Measurements from ENCODE around the gene FKBP2. TPM values are rescaled to one million over a fixed set of nuclear protein-coding genes. Genes with fewer than 3 reads are reported as not detected.

Gene FKBP2
- total and polyA plus RNA-seq, 2 of the 13 experiments (the other 11 are each of a cell fraction or from before 2014, with no cell fraction given), result 30.1 to 53.3 TPM

DNA sequence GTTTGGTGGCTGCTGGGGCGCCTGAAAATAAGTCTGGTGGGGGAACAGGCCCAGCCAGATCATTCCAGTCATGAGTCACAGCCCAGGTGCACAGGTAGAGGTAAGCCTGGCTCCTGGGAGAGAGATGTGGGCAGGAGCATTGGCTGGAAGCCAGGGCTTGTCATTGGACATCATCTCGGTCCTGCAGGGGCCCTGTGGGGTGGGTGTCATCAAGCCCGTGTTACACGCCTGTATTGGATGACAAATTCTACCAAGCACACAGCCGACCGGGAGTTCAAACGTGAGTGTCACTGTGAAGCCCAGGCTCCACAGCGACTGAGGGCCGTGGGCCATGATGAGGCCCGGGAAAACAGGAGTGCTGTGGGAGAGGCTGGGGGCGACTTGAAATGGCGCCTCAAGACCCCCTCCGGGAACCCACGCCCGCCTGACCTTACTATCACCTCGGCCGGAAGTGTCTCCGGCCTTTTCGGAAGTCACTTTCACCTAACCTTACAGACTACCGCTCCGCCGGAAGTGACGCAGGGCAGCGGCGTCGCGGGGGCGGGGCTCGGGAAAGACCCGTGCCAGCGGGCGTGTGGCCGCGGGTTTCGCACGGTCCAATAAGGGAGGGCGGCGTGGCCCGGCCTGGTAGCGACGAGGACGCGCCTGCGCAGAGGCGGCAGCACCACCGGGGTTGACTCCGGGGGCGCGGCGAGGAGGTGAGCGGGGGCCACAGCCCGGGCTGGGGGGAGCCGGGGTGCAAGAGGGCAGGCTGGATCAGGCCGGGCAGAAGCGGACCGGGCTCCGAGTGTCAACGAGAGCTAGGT, at the start of gene FKBP2 (continued):
- TF ChIP-seq, protein P1, sequence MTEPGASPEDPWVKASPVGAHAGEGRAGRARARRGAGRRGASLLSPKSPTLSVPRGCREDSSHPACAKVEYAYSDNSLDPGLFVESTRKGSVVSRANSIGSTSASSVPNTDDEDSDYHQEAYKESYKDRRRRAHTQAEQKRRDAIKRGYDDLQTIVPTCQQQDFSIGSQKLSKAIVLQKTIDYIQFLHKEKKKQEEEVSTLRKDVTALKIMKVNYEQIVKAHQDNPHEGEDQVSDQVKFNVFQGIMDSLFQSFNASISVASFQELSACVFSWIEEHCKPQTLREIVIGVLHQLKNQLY (CRISPR knock-in tag; IDR thresholded peaks at IDR 0.05), result no peak
- TF ChIP-seq RFXAP (CRISPR knock-in tag; IDR thresholded peaks at IDR 0.05; ENCODE audit: borderline replicate concordance) (peak; percentile 64; the same call in 1 of the 2 replicates), RCOR2 (CRISPR knock-in tag; IDR thresholded peaks at IDR 0.05) (no peak), IRF2 (CRISPR knock-in tag; IDR thresholded peaks at IDR 0.05) (peak; percentile 56; the same call in 1 of the 2 replicates), NRL (CRISPR knock-in tag; IDR thresholded peaks at IDR 0.05; ENCODE audit: borderline replicate concordance) (0 out of 2 replicates have a peak, but pooled peaks have one; percentile 51), SMAD3 (CRISPR knock-in tag; IDR thresholded peaks at IDR 0.05) (peak; percentile 35; the same call in 1 of the 2 replicates), DNMT3B (CRISPR knock-in tag; conservative IDR thresholded peaks at IDR 0.05) (no peak), MEIS2 (CRISPR knock-in tag; IDR thresholded peaks at IDR 0.05) (peak; percentile 42; the same call in 1 of the 2 replicates), FOXA3 (CRISPR knock-in tag; IDR thresholded peaks at IDR 0.05) (no peak), FOXK2 (IDR thresholded peaks at IDR 0.05) (no peak), ZNF549 (CRISPR knock-in tag; IDR thresholded peaks at IDR 0.05) (0 out of 2 replicates have a peak, but pooled peaks have one; percentile 53), SIX1 (CRISPR knock-in tag; IDR thresholded peaks at IDR 0.05; ENCODE audit: borderline replicate concordance) (peak; percentile 59; the same call in 1 of the 2 replicates)
- TF ChIP-seq, protein P2, sequence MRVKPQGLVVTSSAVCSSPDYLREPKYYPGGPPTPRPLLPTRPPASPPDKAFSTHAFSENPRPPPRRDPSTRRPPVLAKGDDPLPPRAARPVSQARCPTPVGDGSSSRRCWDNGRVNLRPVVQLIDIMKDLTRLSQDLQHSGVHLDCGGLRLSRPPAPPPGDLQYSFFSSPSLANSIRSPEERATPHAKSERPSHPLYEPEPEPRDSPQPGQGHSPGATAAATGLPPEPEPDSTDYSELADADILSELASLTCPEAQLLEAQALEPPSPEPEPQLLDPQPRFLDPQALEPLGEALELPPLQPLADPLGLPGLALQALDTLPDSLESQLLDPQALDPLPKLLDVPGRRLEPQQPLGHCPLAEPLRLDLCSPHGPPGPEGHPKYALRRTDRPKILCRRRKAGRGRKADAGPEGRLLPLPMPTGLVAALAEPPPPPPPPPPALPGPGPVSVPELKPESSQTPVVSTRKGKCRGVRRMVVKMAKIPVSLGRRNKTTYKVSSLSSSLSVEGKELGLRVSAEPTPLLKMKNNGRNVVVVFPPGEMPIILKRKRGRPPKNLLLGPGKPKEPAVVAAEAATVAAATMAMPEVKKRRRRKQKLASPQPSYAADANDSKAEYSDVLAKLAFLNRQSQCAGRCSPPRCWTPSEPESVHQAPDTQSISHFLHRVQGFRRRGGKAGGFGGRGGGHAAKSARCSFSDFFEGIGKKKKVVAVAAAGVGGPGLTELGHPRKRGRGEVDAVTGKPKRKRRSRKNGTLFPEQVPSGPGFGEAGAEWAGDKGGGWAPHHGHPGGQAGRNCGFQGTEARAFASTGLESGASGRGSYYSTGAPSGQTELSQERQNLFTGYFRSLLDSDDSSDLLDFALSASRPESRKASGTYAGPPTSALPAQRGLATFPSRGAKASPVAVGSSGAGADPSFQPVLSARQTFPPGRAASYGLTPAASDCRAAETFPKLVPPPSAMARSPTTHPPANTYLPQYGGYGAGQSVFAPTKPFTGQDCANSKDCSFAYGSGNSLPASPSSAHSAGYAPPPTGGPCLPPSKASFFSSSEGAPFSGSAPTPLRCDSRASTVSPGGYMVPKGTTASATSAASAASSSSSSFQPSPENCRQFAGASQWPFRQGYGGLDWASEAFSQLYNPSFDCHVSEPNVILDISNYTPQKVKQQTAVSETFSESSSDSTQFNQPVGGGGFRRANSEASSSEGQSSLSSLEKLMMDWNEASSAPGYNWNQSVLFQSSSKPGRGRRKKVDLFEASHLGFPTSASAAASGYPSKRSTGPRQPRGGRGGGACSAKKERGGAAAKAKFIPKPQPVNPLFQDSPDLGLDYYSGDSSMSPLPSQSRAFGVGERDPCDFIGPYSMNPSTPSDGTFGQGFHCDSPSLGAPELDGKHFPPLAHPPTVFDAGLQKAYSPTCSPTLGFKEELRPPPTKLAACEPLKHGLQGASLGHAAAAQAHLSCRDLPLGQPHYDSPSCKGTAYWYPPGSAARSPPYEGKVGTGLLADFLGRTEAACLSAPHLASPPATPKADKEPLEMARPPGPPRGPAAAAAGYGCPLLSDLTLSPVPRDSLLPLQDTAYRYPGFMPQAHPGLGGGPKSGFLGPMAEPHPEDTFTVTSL (CRISPR knock-in tag; IDR thresholded peaks at IDR 0.05; ENCODE audit: borderline replicate concordance), result peak; percentile 63; the same call in 1 of the 2 replicates
- TF ChIP-seq, protein P3, sequence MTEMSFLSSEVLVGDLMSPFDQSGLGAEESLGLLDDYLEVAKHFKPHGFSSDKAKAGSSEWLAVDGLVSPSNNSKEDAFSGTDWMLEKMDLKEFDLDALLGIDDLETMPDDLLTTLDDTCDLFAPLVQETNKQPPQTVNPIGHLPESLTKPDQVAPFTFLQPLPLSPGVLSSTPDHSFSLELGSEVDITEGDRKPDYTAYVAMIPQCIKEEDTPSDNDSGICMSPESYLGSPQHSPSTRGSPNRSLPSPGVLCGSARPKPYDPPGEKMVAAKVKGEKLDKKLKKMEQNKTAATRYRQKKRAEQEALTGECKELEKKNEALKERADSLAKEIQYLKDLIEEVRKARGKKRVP (CRISPR knock-in tag; IDR thresholded peaks at IDR 0.05), result peak in 1 of 2 experiments; percentile 36; a peak in 1 of 4 replicates
- TF ChIP-seq, protein P4, sequence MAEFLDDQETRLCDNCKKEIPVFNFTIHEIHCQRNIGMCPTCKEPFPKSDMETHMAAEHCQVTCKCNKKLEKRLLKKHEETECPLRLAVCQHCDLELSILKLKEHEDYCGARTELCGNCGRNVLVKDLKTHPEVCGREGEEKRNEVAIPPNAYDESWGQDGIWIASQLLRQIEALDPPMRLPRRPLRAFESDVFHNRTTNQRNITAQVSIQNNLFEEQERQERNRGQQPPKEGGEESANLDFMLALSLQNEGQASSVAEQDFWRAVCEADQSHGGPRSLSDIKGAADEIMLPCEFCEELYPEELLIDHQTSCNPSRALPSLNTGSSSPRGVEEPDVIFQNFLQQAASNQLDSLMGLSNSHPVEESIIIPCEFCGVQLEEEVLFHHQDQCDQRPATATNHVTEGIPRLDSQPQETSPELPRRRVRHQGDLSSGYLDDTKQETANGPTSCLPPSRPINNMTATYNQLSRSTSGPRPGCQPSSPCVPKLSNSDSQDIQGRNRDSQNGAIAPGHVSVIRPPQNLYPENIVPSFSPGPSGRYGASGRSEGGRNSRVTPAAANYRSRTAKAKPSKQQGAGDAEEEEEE (CRISPR knock-in tag; IDR thresholded peaks at IDR 0.05; ENCODE audit: borderline replicate concordance), result no peak
- TF ChIP-seq, protein P5, sequence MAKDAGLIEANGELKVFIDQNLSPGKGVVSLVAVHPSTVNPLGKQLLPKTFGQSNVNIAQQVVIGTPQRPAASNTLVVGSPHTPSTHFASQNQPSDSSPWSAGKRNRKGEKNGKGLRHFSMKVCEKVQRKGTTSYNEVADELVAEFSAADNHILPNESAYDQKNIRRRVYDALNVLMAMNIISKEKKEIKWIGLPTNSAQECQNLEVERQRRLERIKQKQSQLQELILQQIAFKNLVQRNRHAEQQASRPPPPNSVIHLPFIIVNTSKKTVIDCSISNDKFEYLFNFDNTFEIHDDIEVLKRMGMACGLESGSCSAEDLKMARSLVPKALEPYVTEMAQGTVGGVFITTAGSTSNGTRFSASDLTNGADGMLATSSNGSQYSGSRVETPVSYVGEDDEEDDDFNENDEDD (CRISPR knock-in tag; IDR thresholded peaks at IDR 0.05; ENCODE audit: borderline replicate concordance), result peak; percentile 84
- TF ChIP-seq, protein P6, sequence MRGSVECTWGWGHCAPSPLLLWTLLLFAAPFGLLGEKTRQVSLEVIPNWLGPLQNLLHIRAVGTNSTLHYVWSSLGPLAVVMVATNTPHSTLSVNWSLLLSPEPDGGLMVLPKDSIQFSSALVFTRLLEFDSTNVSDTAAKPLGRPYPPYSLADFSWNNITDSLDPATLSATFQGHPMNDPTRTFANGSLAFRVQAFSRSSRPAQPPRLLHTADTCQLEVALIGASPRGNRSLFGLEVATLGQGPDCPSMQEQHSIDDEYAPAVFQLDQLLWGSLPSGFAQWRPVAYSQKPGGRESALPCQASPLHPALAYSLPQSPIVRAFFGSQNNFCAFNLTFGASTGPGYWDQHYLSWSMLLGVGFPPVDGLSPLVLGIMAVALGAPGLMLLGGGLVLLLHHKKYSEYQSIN (CRISPR knock-in tag; IDR thresholded peaks at IDR 0.05; ENCODE audit: borderline replicate concordance), result no peak

All from HepG2 (cell line).